Caco-2 (cell line): Measurements from ENCODE around the gene TANK. TPM values are rescaled to one million over a fixed set of nuclear protein-coding genes. Genes with fewer than 3 reads are reported as not detected.
A peak's percentile ranks its signal among the peaks of the same experiment; 100 is the strongest.

Experiments used
- BruUV-seq: library from RNA; stranded (reverse); fragments of 400-500 nt; replicated peaks from 2 replicates; lab custom pipeline; 2021; lab: Mats Ljungman, UMichigan
- CTCF ChIA-PET: fragments of 300-600 bp; sonication (Branson Sonifier 250); formaldehyde crosslinking; loops from one replicate; lab custom pipeline; 2022; ENCODE audit warnings: antibody characterized with exemption; lab: Charles Lee
- POLR2A ChIA-PET: fragments of 300-600 bp; sonication (Branson Sonifier 250); formaldehyde crosslinking; loops from one replicate; lab custom pipeline; 2022; ENCODE audit warnings: antibody characterized with exemption; lab: Charles Lee
- DNase-seq, 2 experiments: peaks; one replicate each; pipeline versions ENCODE4 v3.0.0 to v3.0.0-alpha.2; 2020 to 2022
- H3K27me3 ChIP-seq: replicated peaks from 2 replicates; pipeline ENCODE4 v1.6.0; 2011; ENCODE audit warnings: low read length; ENCODE audit not compliant: control insufficient read depth, insufficient read depth
- H3K36me3 ChIP-seq: 2 replicates; pipeline ENCODE4 v1.5.1; 2011; ENCODE audit warnings: low read length; ENCODE audit not compliant: control insufficient read depth, insufficient read depth
- H3K4me1 ChIP-seq: fragments of 250-450 bp; sonication (Bioruptor Pico); 2 replicates; pipeline ENCODE4 v1.5.1; 2020; ENCODE audit warnings: mild to moderate bottlenecking
- H3K4me3 ChIP-seq: 2 replicates; pipeline ENCODE4 v1.5.1; 2011; ENCODE audit warnings: low read depth, mild to moderate bottlenecking, control low read depth, low read length
- H3K9me3 ChIP-seq: fragments of 250-450 bp; sonication (Bioruptor Pico); 2 replicates; pipeline ENCODE4 v1.5.1; 2020; ENCODE audit warnings: mild to moderate bottlenecking, moderate library complexity
- H3K27ac Mint-ChIP-seq: one replicate; pipeline ENCODE4 v1.8.0; 2022; ENCODE audit warnings: mixed read lengths; ENCODE audit not compliant: unreplicated experiment
- H3K27me3 Mint-ChIP-seq: one replicate; pipeline ENCODE4 v1.8.0; 2022; ENCODE audit warnings: mixed read lengths; ENCODE audit not compliant: insufficient read depth, unreplicated experiment
- H3K36me3 Mint-ChIP-seq: one replicate; pipeline ENCODE4 v1.8.0; 2022; ENCODE audit warnings: mild to moderate bottlenecking, mixed read lengths; ENCODE audit not compliant: insufficient read depth, unreplicated experiment
- H3K4me1 Mint-ChIP-seq: one replicate; pipeline ENCODE4 v1.8.0; 2022; ENCODE audit warnings: low read depth, mixed read lengths; ENCODE audit not compliant: unreplicated experiment
- H3K4me3 Mint-ChIP-seq: one replicate; pipeline ENCODE4 v1.8.0; 2022; ENCODE audit warnings: mild to moderate bottlenecking, moderate library complexity, mixed read lengths; ENCODE audit not compliant: unreplicated experiment
- H3K9me3 Mint-ChIP-seq: one replicate; pipeline ENCODE4 v1.8.0; 2022; ENCODE audit warnings: mixed read lengths; ENCODE audit not compliant: unreplicated experiment
- CTCF ChIP-seq, 2 experiments: fragments of 200-600 bp in 1 of 2; IDR thresholded peaks; 1 replicate in 1 of 2; 2 replicates in 1 of 2; pipeline versions ENCODE4 v1.5.1 to v1.8.0; 2011 to 2022; ENCODE audit warnings: antibody characterized with exemption in 1 of 2, control low read depth in 1 of 2, inconsistent platforms in 1 of 2, low read depth in 1 of 2, low read length in 1 of 2, mild to moderate bottlenecking in 1 of 2, moderate library complexity in 1 of 2; ENCODE audit not compliant: insufficient read depth in 1 of 2, severe bottlenecking in 1 of 2, unreplicated experiment in 1 of 2
- intact Hi-C: fragments of 100-400 bp; cut with micrococcal nuclease; formaldehyde crosslinking; loops from one replicate; pipeline ENCODE4 v1.10.0; 2022; ENCODE audit not compliant: unreplicated experiment
- total RNA-seq: library from RNA; stranded (reverse); gene quantifications from 2 replicates; pipeline ENCODE4 v1.2.3, GENCODE V29; 2022

The TANK gene
- total RNA-seq, 1 experiment from 2014 or later, result 56.0 TPM

- Histone ChIP-seq H3K9me3 (peaks cover 23% of the 10 kb centered on the region), H3K36me3 (no peaks in the 10 kb centered on the region; the same call in 1 of the 2 replicates), H3K4me1 (peaks cover 30% of the 10 kb centered on the region), H3K27me3 (no peaks in the 10 kb centered on the region), H3K4me3 (no peak overlapping the region)
- ChIA-PET CTCF (no interaction called here), POLR2A (no interaction called here)
- H3K27me3 Mint-ChIP-seq, result no peaks in the 10 kb centered on the region
- H3K9me3 Mint-ChIP-seq, result peaks cover 20% of the 10 kb centered on the region
- no peak overlapping the region for H3K4me3 Mint-ChIP-seq
- peaks cover 27% of the 10 kb centered on the region for H3K4me1 Mint-ChIP-seq
- DNase-seq, result no peak
- BruUV-seq, result no TSS peak
- no peak for TF ChIP-seq CTCF (IDR thresholded peaks at IDR 0.05; ENCODE audit: insufficient read depth in 1 of 2, low read depth in 1 of 2, low read length in 1 of 2, severe bottlenecking in 1 of 2, unreplicated experiment in 1 of 2)
- intact Hi-C loops, result loop anchor here (2.0 kb wide), 1 partner anchor 21 kb away; no protein-coding TSS in a partner anchor
- H3K27ac Mint-ChIP-seq, result peak overlapping the region; percentile 49
- peaks cover 17% of the 10 kb centered on the region for H3K36me3 Mint-ChIP-seq
Observed at GRCh38 chr2:161113693-161114575, 46.3 kb upstream of the TANK start.

GRCh38 chr2:161115205-161115604 is 45.0 kb upstream of the TANK start:
- BruUV-seq, result no TSS peak
- TF ChIP-seq CTCF (IDR thresholded peaks at IDR 0.05; ENCODE audit: insufficient read depth in 1 of 2, low read depth in 1 of 2, low read length in 1 of 2, severe bottlenecking in 1 of 2, unreplicated experiment in 1 of 2), result no peak
- Histone ChIP-seq H3K4me3 (no peak overlapping the region), H3K27me3 (no peaks in the 10 kb centered on the region), H3K9me3 (peaks cover 23% of the 10 kb centered on the region), H3K36me3 (no peaks in the 10 kb centered on the region; the same call in 1 of the 2 replicates), H3K4me1 (peaks cover 30% of the 10 kb centered on the region)
- ChIA-PET CTCF (no interaction called here), POLR2A (no interaction called here)
- H3K4me1 Mint-ChIP-seq, result peaks cover 27% of the 10 kb centered on the region
- H3K9me3 Mint-ChIP-seq, result peaks cover 28% of the 10 kb centered on the region
- peak overlapping the region; percentile 49 for H3K27ac Mint-ChIP-seq
- H3K4me3 Mint-ChIP-seq, result peak overlapping the region; percentile 60
- no peak for DNase-seq
- H3K36me3 Mint-ChIP-seq, result peaks cover 17% of the 10 kb centered on the region
- no peaks in the 10 kb centered on the region for H3K27me3 Mint-ChIP-seq
- intact Hi-C loops, result loop anchor here (1.0 to 2.0 kb wide), 4 partner anchors 8 to 45 kb away; partner anchors contain the start of gene TANK

- H3K36me3 Mint-ChIP-seq, result peaks cover 17% of the 10 kb centered on the region
- Histone ChIP-seq H3K9me3 (peaks cover 23% of the 10 kb centered on the region), H3K4me1 (peaks cover 30% of the 10 kb centered on the region), H3K36me3 (no peaks in the 10 kb centered on the region; the same call in 1 of the 2 replicates), H3K27me3 (no peaks in the 10 kb centered on the region), H3K4me3 (no peak overlapping the region)
- peaks cover 34% of the 10 kb centered on the region for H3K9me3 Mint-ChIP-seq
- peak overlapping the region; percentile 49 for H3K27ac Mint-ChIP-seq
- TF ChIP-seq CTCF (IDR thresholded peaks at IDR 0.05; ENCODE audit: insufficient read depth in 1 of 2, low read depth in 1 of 2, low read length in 1 of 2, severe bottlenecking in 1 of 2, unreplicated experiment in 1 of 2), result no peak
- ChIA-PET POLR2A (no interaction called here), CTCF (interaction anchor here (0.9 kb wide), 1 partner anchor 19 kb away, joined by 5 read pairs; no protein-coding TSS in a partner anchor)
- H3K4me1 Mint-ChIP-seq, result peaks cover 27% of the 10 kb centered on the region
- H3K4me3 Mint-ChIP-seq, result peak overlapping the region; percentile 60
- intact Hi-C loops, result loop anchor here (1.0 to 2.0 kb wide), 4 partner anchors 8 to 45 kb away; partner anchors contain the start of gene TANK
- H3K27me3 Mint-ChIP-seq, result no peaks in the 10 kb centered on the region
- BruUV-seq, result no TSS peak
- DNase-seq, result peak; percentile 73
Observed at GRCh38 chr2:161115605-161116380, 44.4 kb upstream of the TANK start.
